ENCODE data around the gene AANAT.

The AANAT gene

DNA sequence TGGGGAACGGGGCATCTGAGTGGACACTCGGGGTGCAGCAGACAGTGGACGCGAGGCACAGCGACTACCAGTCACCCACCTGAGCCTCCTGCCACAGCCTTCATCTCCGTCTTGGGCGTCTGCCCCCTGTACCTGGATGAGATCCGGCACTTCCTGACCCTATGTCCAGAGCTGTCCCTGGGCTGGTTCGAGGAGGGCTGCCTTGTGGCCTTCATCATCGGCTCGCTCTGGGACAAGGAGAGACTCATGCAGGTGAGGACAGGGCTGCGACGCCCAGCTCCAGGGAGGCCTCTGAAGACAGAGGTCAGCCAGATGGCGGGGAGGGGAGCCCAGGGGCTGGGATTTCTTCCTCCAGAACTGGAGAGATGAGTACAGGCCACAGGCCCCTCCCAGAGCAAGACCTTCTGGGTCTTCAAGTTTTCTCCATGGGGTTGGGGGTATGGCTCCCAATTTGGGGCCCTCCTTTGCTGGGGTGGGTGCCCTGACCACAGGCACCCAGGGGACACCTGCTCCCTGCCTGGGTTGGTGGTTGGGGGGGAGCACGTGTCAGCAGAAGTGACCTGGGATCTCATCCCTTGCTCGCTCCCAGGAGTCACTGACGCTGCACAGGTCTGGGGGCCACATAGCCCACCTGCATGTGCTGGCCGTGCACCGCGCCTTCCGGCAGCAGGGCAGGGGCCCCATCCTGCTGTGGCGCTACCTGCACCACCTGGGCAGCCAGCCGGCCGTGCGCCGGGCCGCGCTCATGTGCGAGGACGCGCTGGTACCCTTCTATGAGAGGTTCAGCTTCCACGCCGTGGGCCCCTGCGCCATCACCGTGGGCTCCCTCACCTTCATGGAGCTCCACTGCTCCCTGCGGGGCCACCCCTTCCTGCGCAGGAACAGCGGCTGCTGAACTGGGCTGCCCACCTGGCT is 1.9 kb downstream of the AANAT start:
- FAIRE-seq: no peak

DNA sequence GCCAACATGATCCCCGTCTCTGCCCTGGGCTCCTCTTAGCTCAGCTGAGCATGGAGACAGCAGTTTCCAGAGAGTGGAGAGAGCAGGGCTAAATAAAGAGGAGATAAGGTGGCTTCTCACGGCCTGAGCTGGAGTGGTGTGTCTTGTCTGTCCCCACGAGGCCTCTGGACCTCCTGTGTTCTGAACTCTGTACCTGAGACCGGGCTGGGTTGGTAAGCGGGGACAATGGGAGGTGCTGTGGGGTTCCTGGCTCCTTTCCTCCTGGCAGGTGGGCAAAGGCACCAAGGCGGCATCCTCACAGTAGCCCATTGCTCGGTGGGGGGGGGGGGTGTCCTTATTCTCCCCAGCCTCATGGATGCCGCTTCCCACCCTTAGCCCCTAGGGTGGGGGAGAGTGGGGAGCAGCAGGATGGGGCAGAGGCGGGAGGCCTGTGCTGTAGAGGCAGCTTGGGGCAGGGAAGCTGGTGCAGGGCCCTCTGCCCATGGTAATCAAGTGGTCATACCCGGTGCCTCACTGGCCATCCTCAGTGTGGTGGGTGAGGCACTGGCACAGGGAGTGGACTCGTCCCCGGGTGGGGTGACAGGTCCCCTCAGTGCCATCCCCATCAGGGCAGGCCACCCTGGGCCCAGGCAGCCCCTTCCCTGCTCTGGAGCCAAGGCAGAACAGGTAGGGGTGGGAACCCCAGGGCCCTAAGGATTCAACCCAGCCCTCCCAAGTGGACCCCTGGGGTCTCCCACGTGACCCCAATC is 2.8 kb downstream of the AANAT start:
- FAIRE-seq: no peak

DNA sequence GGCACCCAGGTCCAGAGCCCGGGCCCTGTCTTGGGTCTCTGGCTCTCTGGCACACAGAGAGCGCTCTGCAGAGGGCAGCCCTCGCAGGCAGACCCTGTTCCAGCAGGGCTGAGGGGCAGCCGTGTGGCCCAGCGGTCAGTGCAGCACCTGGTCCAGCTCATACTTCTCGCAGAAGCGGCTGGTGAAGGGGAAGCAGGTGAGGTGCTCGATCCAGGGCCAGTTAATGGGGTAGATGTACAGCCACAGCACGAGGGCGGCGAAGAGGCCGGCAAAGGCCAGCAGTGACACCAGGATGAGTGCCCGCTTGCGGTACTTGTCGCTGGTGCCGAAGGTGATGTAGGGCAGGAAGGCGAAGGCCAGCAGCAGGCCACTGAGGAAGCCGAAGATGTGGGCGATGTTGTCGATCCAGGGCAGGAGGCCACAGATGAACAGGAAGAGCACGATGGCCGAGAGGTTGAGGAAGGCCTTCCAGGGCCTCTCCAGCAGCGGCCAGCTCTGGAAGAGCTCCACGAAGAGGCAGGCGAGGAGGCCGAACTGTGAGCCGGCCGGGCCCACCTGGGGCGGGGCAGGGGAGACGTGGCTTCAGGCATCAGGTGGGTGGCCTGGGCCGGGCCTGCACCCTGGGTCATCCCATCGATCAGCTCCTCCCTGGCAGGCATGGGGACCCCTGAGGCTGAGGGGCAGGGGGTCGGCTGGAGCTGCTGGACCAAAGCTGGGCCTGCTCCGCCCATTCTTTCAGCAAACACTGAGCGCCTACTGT is 4.3 kb downstream of the AANAT start:
- FAIRE-seq: no peak

DNA sequence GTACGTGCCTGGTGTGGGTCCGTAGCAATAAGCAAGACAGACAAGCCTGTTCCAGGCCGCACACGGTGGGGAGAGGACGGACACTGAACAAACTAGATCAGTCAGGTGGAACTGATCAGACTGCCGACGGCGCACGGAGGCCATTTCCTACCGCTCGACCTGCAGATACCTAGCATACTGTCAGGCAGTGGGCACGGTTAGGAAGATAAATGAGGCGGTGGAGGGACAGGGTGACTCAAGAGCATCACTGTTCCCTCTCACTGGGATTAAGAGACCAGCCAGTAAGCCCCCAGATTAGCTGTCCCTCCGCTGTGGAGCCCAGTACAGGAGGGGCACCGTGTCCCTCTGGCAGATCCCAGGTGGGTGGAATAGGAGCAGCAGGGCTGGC is 4.8 kb downstream of the AANAT start:
- no peak for FAIRE-seq

DNA sequence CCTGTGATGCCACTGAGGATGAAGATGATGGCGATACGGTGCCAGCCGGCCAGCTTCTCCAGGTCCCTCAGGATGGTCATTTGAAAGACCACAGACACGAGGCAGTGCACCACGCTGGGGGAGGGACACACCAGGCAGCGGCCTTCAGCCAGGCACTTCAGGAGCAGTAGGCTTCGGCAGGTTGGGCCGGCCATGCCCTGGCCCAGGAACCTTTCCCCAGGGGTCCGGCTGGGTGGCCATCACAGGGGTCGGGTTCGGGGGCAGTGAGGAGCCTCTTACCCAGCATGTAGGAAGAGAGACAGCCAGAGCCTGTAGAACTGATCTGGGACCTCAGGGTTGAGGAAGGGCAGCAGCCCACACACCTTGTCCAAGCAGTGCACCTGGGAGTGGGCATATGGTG is 5.3 kb downstream of the AANAT start:
- FAIRE-seq: no peak

DNA sequence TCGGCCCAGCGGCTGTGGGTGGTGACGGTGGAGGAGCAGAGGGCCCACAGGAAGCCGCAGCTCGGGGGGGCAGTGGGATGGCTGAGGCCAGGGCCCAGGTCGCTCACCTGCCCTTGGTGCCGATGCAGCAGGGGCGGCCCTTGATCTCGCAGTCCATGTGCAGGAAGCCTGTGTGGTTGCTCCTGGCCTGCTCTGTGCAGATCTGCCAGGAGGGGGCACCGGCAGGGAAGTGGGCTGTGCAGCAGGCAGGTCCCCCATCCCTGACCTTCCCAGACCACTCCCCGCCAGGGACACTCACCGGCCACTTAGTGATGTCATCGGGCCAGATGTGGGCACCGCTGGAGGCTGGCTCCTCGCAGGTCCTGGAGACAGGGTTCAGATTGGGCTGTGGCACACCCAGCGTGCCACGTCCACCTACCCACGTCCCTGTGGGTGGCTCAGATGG is 6.2 kb downstream of the AANAT start:
- no peak for FAIRE-seq

DNA sequence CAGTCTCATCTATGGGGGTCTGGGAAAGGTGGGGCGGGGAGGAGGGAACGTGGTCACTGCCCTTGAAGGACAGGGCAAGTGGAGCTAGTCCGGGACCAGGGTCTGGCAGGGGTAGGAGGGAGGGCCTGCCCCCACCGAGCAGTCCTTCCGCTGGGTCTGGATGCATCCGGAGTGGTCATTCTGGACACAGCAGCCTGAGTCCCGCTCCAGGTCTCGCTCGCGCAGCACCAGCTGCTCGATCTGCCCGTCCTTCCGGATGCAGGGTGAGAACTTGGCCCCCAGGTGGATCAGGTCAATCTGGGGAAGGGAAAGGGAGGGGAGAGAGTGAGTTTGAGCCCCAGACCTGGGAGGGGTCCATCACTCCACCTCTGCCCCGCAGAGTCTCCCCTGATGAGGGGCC is 6.8 kb downstream of the AANAT start:
- no peak for FAIRE-seq

DNA sequence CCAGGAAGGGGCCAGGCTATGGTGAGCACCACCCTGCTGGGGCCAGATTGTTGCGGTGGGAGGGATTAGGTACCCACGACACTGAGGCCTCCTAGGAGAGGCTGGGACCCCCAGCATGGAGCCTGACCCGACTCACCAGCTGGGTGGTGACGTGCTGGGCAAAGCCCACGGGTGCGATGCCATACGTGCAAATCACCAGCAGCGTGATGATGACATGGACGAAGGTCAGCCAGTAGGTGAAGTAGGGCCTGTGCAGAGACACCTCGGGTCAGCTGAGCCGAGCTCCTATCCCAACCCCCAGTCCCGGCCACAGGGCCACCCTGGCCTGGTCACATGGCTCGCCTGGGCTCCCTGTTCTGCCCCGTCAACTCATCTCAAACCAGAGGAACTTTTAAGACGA is 7.5 kb downstream of the AANAT start:
- FAIRE-seq: no peak

DNA sequence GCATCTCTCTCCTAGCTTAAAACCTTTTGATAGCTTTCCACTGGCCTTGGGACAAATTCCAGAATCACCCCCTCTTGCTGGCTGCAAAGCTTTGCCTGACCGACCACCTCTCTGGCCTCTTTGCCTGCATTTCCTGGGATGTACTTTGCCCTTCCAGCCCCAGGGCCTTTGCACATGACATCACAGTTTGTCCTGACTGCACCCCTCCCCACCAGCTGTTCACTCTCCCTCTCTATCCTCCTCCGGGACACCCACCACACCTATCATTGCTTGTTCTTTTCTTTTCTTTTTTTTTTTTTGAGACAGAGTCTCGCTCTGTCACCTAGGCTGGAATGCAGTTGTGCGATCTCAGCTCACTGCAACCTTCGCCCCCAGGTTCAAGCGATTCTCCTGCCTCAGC is 7.9 kb downstream of the AANAT start:
- no peak for FAIRE-seq

DNA sequence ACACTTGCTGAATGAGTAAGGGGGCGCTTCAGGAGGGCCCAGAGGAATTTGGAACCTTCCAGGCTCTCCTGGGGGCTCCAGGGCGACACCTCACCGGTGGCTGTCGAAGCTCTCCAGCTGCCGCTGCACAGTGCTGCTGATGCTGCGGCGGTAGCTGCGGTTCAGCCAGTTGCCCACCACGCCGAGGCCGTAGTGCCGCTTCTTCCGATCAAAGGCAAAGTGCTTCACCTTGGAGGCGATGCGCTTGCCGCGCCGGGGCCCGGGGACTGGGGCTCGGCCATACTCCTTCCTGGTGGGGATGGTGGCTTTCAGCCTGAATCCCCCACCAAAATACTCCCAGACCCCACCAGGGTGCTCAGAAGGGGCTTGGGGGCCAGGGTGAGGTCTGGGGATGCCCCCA is 9.3 kb downstream of the AANAT start:
- no peak for FAIRE-seq

DNA sequence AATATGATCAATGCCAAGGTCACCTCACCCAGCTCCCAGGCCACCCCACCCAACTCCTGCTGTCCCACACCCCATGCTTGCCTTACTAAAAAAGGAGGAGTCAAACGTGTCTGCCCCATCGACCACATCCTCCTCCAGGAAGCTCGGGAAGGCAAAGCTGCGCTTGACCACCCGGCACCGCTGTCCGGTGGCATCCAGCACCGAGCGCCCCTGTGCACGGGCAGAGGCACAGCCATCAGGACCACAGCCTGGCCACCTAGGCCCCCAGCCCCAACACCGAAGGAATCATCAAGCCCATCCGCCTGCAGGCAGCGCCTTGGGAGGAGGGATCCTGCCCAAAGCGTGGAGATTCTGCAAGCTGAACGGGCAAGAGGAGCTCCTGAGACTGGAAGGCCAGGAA is 10.2 kb downstream of the AANAT start:
- FAIRE-seq: no peak

DNA sequence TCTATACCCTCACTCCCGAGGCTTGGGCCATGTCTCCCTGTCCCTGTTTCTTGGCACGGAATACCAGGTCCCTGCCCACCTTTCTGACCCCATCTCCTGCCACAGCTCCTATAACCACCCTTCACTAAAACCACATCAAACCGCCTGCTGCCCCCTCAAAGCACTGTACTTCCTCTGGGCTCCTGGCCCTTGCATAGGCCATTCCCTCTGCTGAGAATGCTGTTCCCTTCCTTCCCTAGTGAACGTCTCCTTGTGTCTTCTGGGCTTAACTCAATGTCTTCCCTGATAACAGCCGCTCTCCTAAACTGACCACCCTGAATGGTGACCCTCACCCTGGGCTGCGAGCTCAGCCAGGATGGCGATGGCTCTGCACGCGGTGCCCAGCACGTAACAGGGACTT is 10.7 kb downstream of the AANAT start:
- FAIRE-seq: no peak

DNA sequence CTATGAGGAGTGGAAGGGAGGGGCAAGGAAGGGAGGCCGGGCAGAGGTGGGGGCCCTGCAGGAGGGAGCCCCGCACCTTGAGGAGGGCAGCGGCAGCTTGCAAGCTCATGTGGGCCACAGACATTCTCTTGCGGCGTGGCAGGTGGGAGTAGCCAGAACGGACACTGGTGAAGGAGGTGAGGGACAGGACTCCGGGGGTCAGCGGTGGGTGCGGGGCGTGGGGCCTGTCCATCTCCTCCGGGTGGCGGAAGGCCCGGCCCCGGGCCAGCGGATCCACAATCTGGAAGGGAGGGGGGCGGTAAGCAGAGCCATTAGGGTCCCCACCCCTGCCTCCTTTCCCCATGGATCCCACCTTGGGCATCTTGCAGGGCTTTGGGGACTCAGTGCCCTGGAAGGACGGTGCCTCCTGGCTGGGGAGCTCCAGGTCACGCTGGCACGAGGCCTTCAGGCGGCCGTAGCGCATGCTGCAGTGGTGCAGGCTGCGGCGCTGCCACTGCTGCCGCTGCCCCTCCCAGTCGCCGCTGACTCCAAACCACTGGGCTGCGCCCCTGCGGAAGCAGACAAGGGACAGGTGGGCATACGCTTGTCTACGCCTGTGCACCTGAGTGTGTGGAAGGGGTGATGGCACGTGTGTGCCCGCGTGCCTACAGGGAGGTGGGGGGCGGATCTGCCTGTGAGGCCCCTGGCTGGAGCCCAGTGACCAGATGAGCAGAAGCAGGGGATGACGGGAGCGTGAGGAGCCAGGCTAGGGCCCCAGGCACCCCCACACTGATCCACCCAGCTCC is 11.5 kb downstream of the AANAT start:
- no peak for FAIRE-seq

DNA sequence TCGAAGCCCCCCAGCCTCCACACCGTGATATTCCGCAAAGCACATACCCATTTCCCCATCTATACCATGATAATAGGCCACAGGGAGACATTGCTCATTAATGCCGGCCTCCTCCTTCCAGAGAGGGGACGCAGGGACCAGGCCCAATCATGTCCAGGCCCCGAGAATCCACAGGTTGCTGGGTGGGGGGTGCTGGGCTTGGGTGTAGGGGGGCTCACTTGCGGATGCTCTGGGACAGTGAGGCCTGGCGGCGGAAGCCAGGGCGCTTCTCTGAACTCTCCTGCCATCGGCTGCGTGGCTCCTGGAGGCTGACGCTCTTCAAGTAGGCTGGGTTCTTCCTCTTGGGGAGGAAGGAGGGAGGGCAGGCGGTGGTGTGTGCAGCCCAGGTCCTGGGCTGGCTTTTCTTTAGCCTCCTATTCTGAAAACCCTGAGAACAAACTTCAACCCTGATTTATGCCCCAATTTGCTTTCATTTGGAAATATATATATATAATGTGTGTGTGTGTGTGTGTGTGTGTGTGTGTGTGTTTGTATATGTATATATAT is 12.2 kb downstream of the AANAT start:
- no peak for FAIRE-seq

DNA sequence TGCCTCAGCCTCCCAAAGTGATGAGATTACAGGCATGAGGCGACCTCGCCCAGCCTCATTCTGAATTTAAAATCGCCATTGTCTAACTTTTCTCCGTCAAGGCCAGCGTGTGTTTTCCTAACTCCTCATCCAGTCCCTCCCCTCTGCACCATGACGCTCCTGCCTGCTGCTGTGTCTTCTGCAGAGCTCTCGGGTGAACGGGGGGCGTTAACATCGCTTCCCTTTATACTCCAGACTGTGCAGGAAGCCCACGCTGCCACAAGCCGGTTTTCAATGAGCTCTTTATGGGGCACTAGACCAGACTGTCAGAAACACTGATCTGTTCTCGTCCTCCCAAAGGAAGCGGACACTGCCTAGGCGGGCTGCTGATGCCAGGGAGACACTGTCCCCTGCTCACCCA is 13.2 kb downstream of the AANAT start:
- FAIRE-seq: no peak

DNA sequence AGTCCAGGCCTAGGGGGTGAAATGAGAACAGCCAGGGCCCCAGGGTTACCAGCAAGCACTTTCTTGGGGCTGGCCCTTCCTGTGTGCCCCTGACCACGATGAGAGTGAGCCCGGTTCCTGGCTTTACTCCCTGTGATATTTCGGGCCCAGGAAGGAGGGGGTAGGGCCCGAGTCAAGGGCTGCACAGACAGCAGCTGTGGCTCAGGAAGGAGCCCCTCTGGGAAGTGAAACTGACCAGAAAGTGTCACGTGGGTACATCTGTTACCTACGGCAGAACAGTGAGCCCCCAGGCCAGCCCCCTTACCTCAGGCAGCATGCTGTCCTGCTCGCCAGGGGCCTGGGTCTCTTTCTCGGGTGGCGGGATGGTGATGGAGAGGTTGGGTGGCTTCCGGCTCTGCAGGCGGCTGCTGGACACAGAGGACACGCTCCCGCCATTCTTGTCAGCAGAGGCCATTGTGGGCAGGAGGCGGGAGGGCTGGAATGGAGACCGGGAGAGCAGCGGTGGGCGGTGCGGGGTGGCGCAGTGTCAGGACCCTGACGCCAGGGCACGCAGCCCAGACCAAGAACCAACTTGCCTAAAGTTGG is 13.8 kb downstream of the AANAT start:
- no peak for FAIRE-seq

DNA sequence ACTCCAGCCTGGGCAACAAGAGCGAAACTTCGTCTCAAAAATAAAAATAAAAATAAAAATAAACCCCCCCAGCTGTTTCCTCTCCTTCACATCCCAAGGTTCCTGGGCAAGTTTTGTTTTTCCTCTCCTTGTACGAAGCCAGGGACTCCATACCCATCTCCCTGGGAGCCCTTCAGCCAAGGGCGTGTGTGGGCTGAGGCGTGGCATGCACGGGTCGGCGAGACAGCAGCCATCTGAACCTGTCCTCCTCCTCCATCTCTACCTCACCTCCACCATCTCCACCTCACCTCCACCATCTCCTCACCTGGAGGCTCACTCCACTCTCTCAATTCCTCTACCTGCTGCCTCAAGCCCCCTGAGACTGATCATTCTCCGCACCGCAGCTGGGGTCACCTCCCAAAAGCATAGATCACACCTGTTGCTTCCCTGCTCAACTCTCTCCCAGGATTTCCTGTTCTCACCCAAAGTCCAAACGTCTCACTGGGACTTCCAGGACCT is 16.9 kb downstream of the AANAT start:
- no peak for FAIRE-seq

DNA sequence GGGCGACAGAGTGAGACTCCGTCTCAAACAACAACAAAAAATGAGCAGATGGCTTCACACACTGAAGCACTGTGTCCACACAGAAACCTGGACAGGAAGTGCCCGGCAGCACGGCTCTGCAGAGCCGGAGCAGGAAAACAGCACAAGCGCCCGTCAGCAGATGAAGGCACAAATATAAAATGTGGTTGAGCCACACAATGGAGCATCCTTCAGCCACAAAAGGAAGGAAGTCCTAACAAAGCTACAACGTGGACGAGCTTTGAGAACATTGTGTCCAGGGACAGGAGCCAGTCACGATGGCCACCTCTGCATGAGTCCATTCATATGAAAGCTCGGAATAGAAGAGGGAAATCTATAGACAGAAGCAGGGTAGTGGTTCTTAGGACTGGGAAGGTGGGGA is 18.2 kb downstream of the AANAT start:
- FAIRE-seq: no peak

DNA sequence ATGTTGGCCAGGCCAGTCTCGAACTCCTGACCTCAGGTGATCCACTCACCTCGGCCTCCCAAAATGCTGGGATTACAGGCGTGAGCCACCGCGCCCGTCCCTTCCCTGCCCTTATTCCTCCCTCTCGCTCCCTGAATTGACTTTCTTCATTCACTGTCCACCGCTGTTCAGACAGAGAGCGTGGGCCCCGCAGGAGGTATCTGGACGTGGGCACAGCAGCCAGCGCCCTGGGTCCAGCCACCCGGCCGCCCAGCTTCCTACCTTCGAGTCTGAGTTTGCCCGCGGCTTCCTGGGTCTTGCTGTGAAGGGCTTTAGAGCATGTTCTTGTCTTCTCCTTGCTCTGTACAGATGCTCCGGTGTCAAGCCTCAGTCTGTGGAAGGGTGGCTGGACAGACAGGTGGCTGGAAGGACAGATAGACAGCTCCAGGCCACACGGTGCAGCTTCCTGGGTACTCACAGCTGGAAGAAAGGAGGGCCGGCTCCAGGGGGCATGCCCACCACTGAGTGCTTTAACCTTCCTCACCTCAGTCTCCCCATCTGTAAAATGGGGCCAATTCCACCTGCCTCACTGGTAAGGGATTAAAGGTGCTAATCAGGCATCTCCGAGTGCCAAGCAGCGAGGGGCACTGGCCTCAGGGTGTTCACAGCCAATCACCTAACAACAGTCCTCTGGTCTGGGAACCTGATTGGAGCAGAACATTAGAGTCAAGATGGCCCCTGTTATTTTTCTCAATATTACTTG is 20.2 kb downstream of the AANAT start:
- FAIRE-seq: no peak

DNA sequence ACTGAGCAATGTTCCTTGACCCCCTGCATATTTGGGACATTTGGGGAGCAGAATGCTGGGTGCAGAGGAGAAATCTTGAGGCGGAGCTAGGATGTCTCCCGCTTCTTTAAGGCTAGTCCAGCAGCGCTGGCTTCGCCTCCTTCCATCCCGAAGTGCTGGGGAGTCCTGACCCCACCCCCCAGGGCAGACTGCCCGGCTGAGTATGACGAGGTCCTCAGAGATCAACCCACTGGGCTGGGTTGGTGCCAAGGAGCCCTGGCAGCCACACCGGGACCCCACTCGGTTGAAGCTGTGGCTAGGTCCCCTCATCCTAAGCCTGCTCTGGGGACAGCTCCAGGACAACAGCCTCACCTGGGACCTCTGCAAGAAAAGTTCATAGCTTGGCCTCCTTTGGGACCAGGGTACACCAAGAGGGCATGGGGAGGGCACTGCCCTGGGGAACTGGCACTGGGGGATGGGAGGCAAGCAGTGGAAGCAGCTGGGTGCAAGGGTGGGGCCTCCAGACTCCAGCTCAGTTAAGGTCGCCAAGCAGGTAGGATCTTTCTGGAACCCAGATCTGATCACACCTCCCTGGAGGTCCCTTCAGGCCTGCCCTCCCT is 22.8 kb downstream of the AANAT start:
- no peak for FAIRE-seq

Measured in TTC549 (cell line).